ENCODE data around the gene STX8. TPM values are rescaled to one million over a fixed set of nuclear protein-coding genes. Genes with fewer than 3 reads are reported as not detected.

Gene STX8
- total RNA-seq, 1 experiment from 2014 or later = 38.8 TPM

DNA sequence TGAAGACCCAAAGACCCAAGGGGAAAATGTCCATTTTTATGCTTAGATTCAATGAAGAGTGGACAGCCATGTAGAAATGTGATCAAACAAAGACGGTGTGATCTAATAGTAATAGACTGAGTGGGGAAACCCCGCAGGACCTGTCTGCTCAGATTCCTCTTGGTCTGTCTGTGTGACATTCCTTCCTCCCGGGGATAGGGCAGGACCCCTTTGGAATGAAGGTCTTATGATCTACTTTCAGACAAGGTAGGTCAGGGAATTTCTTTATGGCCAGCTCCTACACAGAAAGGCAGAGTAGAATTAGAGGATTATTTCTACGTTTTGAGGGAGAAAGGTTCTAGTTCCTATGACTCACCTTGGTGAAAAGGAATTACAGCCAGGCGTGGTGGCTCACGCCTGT, 267.6 kb downstream of the STX8 start:
- ChIA-PET POLR2A (no interaction called here), RAD21 (ENCODE audit: low non-redundant PET in 1 of 2, low total read pairs in 2 of 2, uncharacterized antibody in 2 of 2, unreplicated experiment in 2 of 2) (no interaction called here), CTCF (no interaction called here)
- no TSS peak for BruUV-seq (replicated peaks)
- ATAC-seq = peak; percentile 65
- Histone ChIP-seq H3K4me1 (ENCODE audit: control insufficient read depth in 1 of 2, insufficient read depth in 2 of 2, low read length in 2 of 2) (peaks cover 18 to 32% of the 10 kb centered on the region in 2 experiments), H3K4me2 (ENCODE audit: low read length) (peak overlapping the region; percentile 52), H3K9ac (ENCODE audit: low read length) (0 out of 2 replicates have a peak overlapping the region, but pooled peaks have one; percentile 14), H3K4me3 (replicated peaks in 1 of 2; ENCODE audit: low read depth in 1 of 2, low read length in 2 of 2) (peak overlapping the region in 1 of 2 experiments; percentile 10; a peak in 1 of 4 replicates), H3K9me3 (ENCODE audit: control insufficient read depth in 1 of 2, insufficient read depth in 1 of 2, low read depth in 1 of 2, low read length in 2 of 2) (no peaks in the 10 kb centered on the region), H3K27me3 (ENCODE audit: insufficient read depth, low read length) (no peaks in the 10 kb centered on the region), H3K36me3 (ENCODE audit: control insufficient read depth in 1 of 2, insufficient read depth in 2 of 2, low read length in 2 of 2) (no peaks in the 10 kb centered on the region), H3K9me2 (ENCODE audit: insufficient read depth) (no peaks in the 10 kb centered on the region), H2AFZ (ENCODE audit: low read depth, low read length, poor library complexity, severe bottlenecking) (no peak overlapping the region), H4K20me1 (ENCODE audit: insufficient read depth) (no peaks in the 10 kb centered on the region), H3K27ac (ENCODE audit: low read depth, low read length) (peak overlapping the region; percentile 36; the same call in 1 of the 2 replicates), H3K79me2 (ENCODE audit: insufficient read depth, low read length) (no peaks in the 10 kb centered on the region)
- no peak; the same call in 1 of the 2 replicates for TF ChIP-seq JUND (IDR thresholded peaks at IDR 0.05)
- TF ChIP-seq SP1 (IDR thresholded peaks at IDR 0.05; ENCODE audit: low read depth) = no peak
- TF ChIP-seq, protein P1, sequence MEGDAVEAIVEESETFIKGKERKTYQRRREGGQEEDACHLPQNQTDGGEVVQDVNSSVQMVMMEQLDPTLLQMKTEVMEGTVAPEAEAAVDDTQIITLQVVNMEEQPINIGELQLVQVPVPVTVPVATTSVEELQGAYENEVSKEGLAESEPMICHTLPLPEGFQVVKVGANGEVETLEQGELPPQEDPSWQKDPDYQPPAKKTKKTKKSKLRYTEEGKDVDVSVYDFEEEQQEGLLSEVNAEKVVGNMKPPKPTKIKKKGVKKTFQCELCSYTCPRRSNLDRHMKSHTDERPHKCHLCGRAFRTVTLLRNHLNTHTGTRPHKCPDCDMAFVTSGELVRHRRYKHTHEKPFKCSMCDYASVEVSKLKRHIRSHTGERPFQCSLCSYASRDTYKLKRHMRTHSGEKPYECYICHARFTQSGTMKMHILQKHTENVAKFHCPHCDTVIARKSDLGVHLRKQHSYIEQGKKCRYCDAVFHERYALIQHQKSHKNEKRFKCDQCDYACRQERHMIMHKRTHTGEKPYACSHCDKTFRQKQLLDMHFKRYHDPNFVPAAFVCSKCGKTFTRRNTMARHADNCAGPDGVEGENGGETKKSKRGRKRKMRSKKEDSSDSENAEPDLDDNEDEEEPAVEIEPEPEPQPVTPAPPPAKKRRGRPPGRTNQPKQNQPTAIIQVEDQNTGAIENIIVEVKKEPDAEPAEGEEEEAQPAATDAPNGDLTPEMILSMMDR (IDR thresholded peaks at IDR 0.05 in 2 of 3, conservative IDR thresholded peaks at IDR 0.05 in 1 of 3; ENCODE audit: borderline replicate concordance in 1 of 3, insufficient read depth in 1 of 3, low read depth in 2 of 3, low read length in 2 of 3) = no peak
- no peak for TF ChIP-seq EGR1 (IDR thresholded peaks at IDR 0.05; ENCODE audit: low read depth)
- no peak for DNase-seq (ENCODE audit: low read depth, low spot score)
- intact Hi-C loops (cut with micrococcal nuclease) = no loop called here

GRCh38 chr17:9307313-9307998, 268.2 kb downstream of the STX8 start:
- Histone ChIP-seq H3K4me3 (replicated peaks in 1 of 2; ENCODE audit: low read depth in 1 of 2, low read length in 2 of 2) (no peak overlapping the region), H3K4me2 (ENCODE audit: low read length) (peak overlapping the region; percentile 52), H3K9me2 (ENCODE audit: insufficient read depth) (no peaks in the 10 kb centered on the region), H3K9me3 (ENCODE audit: control insufficient read depth in 1 of 2, insufficient read depth in 1 of 2, low read depth in 1 of 2, low read length in 2 of 2) (no peaks in the 10 kb centered on the region), H3K79me2 (ENCODE audit: insufficient read depth, low read length) (no peaks in the 10 kb centered on the region), H3K36me3 (ENCODE audit: control insufficient read depth in 1 of 2, insufficient read depth in 2 of 2, low read length in 2 of 2) (no peaks in the 10 kb centered on the region), H3K4me1 (ENCODE audit: control insufficient read depth in 1 of 2, insufficient read depth in 2 of 2, low read length in 2 of 2) (peaks cover 18 to 32% of the 10 kb centered on the region in 2 experiments), H3K27me3 (ENCODE audit: insufficient read depth, low read length) (no peaks in the 10 kb centered on the region), H3K27ac (ENCODE audit: low read depth, low read length) (peak overlapping the region; percentile 36; the same call in 1 of the 2 replicates), H2AFZ (ENCODE audit: low read depth, low read length, poor library complexity, severe bottlenecking) (no peak overlapping the region), H3K9ac (ENCODE audit: low read length) (0 out of 2 replicates have a peak overlapping the region, but pooled peaks have one; percentile 14), H4K20me1 (ENCODE audit: insufficient read depth) (no peaks in the 10 kb centered on the region)
- ChIA-PET RAD21 (ENCODE audit: low non-redundant PET in 1 of 2, low total read pairs in 2 of 2, uncharacterized antibody in 2 of 2, unreplicated experiment in 2 of 2) (no interaction called here), CTCF (no interaction called here), POLR2A (no interaction called here)
- ATAC-seq = peak; percentile 47
- intact Hi-C loops (cut with micrococcal nuclease) = no loop called here
- BruUV-seq (replicated peaks) = no TSS peak
- DNase-seq (ENCODE audit: low read depth, low spot score) = no peak
- no peak for TF ChIP-seq ZBTB33 (IDR thresholded peaks at IDR 0.05; ENCODE audit: extremely low read depth, insufficient replicate concordance, low read length)
